Measurements from ENCODE around the gene ARHGAP29.

The ARHGAP29 gene, protein sequence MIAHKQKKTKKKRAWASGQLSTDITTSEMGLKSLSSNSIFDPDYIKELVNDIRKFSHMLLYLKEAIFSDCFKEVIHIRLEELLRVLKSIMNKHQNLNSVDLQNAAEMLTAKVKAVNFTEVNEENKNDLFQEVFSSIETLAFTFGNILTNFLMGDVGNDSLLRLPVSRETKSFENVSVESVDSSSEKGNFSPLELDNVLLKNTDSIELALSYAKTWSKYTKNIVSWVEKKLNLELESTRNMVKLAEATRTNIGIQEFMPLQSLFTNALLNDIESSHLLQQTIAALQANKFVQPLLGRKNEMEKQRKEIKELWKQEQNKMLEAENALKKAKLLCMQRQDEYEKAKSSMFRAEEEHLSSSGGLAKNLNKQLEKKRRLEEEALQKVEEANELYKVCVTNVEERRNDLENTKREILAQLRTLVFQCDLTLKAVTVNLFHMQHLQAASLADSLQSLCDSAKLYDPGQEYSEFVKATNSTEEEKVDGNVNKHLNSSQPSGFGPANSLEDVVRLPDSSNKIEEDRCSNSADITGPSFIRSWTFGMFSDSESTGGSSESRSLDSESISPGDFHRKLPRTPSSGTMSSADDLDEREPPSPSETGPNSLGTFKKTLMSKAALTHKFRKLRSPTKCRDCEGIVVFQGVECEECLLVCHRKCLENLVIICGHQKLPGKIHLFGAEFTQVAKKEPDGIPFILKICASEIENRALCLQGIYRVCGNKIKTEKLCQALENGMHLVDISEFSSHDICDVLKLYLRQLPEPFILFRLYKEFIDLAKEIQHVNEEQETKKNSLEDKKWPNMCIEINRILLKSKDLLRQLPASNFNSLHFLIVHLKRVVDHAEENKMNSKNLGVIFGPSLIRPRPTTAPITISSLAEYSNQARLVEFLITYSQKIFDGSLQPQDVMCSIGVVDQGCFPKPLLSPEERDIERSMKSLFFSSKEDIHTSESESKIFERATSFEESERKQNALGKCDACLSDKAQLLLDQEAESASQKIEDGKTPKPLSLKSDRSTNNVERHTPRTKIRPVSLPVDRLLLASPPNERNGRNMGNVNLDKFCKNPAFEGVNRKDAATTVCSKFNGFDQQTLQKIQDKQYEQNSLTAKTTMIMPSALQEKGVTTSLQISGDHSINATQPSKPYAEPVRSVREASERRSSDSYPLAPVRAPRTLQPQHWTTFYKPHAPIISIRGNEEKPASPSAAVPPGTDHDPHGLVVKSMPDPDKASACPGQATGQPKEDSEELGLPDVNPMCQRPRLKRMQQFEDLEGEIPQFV

DNA sequence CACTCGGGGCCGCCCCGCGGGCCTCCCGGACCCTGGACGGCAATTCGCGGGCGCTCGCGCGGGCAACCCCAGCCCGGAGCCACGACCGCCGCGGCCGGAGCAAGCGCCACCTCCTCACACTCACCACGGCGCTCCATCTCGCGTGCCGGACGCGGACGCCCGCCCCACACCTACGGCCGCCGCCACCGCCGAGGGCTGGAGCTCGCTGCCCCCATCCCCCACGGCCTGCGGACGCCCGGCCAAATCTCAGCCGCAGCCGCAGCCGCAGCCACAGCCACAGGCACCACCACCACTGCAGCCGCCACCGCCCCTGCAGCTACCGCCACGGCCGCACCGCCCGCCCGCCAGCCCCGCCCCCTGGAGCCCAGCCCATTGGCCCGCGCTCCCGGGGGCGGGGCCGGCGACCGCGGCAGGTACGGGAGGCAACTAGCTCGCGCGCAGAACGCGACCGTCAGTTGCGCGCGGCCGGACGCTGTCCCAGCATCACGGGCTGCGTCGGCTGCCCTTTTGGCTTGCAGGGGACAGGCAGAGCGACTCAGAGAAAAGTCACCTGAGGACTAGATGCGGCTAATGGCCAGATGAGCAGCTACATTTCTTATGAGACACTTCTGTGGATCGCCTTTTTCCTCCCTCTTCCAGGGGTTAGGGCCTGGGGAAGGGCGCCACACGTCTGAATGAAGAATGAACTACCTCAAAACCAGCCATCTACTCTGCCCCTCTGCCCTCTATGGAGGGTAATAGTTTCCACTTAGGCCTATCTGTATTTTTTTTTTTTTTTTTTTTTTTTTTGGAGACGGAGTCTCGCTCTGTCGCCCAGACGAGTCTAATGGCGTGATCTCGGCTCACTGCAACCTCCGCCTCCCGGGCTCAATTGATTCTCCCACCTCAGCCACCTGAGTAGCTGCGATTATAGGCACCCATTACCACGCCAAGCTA lies at the start of gene ARHGAP29:
ARHGAP29 (minus strand) TSS at position 294 of the 936 bp plus-strand sequence. CDS start 5,973 bp downstream, outside the sequence.
- peak; percentile 36 for DNase-seq

DNA sequence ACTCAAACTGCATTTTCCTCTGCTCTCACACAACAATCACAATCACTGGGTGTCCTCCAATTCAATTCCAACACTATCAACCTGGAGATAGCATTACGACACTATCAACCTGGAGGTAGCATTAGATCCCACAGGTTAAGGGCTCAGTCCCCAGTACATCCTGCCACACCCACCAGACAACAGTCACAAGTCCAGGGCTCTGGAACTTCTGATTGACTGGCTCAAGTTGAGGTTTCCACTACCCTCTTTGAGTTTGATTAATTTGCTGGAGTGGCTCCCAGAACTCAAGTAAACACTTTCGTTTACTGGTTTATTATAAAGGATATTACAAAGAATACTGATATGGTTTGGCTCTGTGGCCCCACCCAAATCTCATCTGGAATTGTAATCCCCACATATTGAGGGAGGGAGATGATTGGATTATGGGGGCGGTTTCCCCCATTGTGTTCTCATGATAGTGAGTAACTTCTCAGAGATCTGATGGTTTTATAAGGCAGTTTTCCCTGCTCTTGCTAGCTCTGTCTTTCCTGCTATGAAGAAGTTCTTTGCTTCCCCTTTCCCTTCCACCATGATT lies 49.6 kb upstream of the ARHGAP29 start:
- no peak for DNase-seq

DNA sequence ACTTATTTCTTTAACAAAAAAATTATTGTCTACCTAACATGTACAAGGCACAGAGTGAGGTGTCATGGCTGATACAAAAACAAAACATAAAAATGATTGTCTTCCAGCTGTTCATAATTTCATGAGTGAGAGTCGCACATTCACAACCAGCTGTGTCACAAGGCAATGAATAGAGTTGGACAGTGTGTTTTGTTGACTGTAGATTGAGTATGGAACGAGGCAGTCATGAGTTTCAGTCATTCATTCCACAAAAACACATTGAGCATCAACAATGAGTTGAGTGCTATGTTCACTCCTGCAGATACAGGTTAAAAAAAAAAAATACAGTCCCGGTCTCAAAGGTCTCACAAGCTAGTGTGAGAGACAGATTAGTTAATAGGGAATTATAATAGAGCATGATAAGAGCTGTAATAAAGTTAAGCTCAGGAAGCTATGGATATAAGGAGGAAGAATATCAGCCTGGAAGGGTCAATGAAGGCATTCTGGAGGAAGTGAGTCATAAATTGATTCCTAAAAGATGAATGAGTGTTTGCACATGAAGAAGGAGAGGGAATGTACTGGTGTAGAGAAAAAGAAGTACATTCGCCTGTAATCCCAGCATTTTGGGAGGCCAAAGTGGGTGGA lies 47.8 kb upstream of the ARHGAP29 start:
- no peak for DNase-seq

DNA sequence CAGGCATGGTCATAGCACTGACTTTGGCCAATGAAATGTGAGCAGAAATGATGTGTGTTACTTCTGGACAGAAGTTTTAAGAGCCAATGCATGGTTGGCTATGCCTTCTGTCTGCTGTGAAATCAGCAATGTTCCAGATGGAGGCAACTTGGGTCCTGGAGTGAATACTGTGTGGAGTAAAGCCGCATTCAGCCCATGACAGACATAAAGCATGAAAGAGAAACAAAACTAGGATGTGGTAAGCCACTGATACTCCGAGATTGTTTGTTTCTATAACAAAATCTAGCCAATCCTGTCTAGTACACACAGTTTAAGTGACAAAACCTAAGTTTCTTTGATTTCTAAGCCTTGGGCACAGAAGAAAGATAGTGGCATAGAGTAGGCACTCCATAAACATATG lies 47.1 kb upstream of the ARHGAP29 start:
- no peak for DNase-seq

DNA sequence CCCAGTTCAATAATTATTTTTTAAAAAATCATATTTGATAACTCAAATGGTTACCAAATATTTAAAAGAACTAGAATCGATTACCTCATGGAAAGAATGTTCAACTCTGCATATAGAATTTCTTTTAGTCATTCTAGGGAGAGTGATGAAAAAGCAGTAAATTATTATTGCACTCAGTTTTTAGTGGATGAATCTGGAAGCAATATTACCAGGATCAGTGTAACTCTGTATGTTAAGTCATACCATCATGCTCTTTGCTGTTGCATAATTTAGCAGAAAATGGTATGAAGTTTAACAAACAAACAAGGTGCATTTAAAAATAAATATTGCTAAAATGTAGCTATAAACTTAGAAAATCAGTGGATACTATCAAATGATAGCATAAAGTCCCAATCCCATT lies 46.1 kb upstream of the ARHGAP29 start:
- DNase-seq: no peak

DNA sequence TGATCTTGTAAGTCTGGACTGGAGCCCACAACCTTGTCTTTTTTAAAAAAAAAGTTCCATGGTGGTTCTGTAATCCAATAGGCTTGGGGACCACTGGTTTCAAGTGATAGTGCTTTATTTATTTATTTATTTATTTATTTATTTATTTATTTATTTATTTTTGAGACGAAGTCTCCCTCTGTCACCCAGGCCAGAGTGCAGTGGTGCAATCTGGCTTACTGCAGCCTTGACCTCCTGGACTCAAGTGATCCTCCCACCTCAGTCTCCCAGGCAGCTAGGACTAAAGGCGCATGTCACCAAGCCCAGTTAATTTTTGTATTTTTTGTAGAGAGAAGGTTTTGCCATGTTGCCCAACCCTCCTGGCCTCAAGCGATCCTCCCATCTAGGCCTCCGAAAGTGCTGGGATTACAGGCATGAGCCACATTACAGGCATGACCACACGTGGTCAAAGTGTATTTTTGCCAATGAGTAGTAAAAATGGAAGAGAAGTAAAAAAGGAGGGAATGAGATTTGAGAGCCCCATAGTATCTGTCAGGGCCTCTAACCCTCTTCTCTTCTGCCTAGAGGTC lies 44.8 kb upstream of the ARHGAP29 start:
- no peak for DNase-seq

DNA sequence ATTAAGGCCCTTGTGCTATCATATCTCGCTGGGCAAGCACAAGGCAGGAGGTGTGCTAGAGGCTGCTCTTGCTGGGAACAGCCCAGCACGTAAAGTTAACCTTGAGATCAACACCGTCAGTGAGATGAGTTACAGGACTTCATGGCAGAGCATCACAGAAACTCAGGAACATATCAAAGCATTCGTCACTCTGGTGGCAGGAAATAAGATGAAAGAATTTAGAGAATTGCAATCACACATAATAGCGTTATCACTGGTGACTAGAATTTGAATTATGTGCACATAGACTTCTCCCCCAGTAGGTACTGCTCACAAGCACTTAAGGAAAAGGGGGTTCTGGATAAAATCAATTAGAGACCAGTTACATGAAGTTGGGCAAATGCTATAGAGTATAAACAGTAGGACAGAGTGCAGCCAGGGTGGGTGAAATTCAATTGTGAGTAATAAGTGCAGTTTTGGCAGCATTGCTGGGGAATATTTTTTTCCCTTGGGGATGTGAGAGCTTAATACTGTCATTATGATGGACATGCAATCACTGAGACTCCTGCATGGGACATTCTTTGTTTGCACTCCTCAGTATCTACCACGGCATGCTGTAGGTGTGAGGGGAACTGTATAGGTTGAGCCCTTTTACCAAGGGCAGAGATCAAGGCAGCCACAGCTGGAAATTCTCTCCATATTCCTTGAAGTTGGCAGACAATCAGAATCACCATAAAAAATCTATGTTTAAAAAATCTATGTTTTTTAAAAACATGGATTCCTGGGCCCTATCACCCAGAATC lies 44.2 kb upstream of the ARHGAP29 start:
- no peak for DNase-seq

DNA sequence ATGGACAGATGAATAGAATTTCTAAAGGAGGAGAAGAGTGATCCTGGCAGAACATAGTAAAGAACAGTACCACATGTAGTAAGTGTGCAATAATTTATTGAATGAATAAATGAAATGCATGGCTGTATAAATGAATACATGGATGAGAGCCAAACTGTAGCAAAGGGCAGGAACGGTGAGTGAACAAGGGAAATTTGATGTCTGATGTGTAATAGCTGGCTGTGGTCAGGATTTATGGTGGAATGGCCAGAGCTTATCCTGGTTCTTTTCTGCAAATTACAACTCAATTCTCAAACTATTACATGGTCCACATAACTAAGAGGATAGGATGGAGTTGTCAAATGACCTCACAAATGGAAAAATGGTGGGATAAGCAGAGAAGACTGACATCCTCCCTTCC lies 43.2 kb upstream of the ARHGAP29 start:
- DNase-seq: no peak

DNA sequence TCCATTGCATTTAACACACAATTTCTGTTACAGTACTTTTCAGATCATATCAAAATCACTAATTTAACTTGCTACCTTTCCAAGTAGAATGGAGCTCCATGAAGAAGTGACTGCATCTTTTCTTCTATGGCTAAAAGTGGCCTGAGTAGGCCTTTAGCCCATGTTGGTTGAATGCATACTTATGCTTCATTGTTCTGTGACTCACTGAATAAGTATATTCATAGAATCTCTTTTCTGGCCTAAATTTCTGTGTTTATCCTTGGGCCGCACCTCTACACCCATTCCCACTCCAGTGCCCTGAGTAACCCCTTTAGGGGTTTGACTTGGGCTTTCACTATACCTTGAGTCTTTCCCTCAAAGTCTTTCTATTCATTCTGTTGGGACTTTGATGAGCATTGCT lies 42.1 kb upstream of the ARHGAP29 start:
- DNase-seq: no peak

DNA sequence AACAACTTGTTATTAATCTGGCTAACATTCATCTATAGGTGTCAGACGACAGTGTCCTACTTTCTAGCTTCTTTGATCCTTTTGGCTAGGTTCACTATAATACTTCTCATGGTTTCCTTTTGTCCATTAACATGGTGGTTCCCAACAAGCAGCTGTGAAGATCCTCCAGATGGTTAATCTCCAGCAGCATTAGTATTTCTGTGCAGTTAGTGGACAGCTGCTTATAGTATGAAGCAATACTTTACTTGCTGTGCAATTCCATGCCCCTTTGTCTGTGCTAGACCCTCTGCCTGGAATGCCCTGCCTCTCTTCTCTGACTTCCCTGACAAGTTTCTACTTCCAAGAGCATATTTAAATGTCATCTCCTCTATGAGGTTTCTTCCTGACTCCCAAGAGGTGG lies 41.7 kb upstream of the ARHGAP29 start:
- no peak for DNase-seq

DNA sequence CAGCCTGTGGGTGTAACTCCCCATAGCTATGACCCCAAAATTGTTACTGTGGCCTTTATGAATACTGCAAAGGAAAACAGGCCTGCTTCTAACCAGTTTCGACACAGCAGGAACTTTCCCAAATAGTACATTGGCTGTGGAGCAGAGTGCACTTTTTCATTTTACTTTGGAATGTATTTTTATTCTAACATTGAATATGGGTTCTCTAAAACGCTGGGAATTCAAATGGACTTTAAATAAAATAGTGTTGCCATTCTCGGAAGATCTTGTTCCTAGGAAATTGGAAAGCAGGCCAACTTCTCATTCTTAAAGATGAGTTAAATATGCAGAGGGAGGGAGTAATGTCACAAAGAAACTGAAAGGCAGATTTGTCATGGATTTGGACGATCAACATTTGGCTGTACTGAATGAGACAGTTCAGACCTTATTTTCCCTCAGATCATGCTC lies 39.6 kb upstream of the ARHGAP29 start:
- no peak for DNase-seq

DNA sequence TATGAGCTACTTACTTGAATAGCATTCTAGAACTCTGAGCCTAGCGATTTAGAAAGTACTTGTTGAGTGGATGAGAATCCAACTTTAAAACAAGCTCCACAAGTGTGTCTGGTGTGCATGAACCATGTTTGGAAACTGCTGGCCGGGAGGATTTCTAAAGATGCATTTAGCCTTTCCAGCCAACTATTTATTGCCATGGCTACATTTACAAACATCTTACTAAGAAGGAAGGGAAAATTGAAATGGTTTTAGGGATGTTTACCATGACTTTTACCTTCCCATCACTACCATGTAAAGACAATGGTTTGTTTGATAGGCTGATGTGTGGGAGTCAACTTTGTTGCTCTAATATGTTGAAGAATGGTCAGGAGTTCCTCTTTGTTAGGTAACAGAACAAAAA lies 37.7 kb upstream of the ARHGAP29 start:
- DNase-seq: no peak

DNA sequence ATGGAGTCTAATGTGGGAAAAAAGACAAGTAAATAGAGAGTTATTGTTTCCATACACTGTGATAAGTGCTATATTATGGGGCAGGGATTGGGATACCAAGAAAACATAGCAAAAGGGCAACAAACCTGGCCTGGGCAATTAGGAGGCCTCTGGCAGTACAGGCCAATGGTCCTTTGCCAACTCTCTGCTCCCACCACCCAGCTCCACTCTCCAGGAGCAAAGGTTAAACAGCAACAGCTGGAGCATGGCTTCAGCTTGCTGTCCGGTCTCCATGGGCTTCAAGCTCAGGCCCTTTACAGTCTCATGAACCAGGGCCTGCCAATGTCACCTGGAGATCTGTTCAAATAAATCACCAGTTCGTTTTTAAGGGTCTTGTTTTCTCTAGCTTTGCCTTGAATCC lies 37.2 kb upstream of the ARHGAP29 start:
- DNase-seq: no peak

DNA sequence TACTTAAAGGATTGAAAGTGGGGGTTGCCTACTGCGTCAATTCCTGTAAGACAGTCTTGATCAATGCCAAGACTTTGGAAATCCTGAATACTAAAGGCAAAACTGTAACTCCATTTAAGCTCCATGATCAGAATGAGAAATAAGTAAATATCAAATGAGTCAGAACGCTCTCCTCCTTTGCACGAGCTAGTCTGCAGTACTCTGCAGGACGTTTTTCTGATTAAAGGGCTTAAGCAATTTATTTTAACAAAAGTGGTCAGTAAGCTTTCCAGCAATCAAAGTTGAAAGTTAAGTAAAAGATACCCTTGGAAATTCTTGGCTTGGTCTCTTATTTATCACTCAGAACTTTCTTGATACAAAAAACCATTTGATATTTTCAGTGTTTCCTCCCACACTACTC lies 35.7 kb upstream of the ARHGAP29 start:
- no peak for DNase-seq

DNA sequence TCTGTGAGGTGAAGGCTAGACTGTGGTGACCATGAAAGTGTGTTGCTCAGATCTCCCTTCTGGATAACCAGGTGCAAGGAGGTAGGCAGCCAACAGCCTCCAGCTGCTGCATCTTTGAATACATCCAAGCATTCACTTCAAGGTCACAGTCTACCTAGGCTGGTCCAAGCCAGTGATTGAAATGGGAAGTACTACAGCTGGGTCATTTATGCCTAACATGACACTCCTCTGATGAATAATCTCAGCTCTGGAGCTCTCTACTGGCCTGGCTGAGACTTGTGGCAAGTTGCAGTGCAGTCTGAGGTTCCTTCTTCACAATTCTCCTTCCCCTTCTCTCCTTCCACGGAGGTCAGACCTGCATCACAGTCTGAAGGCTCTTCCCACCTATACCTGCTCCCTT lies 35.0 kb upstream of the ARHGAP29 start:
- no peak for DNase-seq

DNA sequence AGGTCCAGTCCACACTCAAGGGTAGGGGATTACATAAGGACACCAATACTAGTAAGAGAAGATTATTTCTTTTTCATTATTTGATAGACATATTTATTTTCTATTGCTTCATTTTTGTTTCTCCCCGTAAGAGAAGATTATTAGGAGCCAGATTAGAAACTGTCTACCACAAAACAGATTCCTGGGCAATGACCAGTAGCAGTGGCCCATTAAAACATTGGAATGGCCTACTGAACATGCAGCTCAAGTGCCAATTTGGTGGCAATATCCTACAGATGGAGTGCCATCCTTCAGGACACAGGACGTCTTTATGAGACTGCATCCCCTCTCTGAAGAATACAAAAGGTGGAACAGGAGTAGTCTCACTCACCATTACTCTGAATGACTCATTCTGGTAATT lies 34.0 kb upstream of the ARHGAP29 start:
- no peak for DNase-seq

DNA sequence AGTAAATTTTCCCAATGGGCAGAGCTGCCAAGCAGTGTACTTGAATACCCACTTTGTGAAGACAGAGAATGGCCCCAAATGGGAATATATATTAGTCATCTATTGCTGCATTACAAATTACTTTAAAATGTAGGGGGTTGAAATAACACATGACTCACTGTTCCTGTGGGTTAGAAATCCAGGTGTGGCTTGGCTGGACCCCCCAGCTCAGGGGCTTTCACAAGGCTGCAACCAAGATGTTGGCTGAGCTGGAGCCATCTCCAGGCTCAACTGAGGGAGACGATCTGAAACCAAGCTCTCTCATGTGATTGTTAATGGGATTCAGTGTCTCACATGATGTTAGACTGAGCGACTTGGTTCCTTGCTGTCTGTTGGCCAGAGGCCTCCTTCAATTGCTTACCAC lies 33.4 kb upstream of the ARHGAP29 start:
- no peak for DNase-seq

DNA sequence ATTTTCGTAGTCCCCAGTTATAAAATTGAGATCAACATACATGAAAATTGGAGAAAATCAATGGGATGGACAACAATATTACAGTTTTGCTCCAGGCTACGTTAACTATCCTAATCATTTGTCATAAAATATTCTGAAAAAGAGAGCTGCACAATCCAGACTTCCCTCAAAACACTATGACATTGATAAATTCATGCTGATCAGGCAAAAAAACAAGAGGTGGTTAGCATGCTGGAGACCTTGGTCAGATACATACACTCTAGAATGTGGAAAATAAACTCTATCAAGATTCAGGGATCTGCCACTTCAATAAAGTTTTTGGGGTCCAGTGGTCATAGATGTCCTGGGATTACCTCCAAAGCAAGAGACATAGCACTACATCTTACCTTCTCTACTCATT lies 32.5 kb upstream of the ARHGAP29 start:
- DNase-seq: no peak

DNA sequence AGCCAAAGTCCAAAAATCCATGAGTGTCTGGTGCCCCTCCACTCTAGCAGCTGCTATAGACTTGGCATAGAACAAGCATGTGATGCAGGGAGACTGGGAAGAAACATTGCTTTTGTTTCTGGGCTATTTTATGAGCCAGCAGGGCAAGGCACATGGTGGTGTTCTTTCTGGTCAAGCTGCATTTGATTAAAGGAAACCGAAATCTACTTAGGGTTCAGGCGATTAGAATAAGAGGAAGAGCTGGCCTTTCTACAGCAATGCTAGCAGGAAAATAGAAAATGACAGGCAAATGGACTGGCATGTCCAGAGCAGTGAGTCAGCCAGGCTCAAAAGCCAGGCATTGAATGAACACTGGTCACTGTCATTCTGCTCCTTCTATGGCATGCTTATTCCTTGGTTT lies 28.5 kb upstream of the ARHGAP29 start:
- DNase-seq: no peak

DNA sequence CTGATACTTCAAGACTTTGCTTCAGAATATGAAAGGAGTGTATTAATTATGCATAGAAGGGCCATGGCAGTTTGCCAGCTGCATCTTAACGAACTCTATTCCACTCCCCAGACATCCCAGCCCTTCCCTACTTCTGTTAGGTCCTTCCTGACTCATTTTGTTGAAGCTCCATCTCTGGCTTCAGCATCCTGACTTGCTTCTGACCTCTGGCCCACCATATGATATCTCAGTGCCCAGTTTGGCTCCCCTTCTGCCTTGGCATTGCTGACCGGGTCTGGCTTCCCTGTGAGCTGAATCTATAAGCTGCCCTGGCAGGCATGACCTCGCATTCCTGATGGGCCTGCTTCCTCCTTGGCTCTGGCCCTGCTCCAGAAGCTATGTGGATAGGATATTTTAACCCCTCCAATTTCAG lies 27.6 kb upstream of the ARHGAP29 start:
- DNase-seq: no peak

All from CD4-positive, alpha-beta T cell treated with Interferon gamma for 1 hour (primary cell).